ENCODE results near the gene SEC24B. TPM values are rescaled to one million over a fixed set of nuclear protein-coding genes. Genes with fewer than 3 reads are reported as not detected.

Gene SEC24B
- total RNA-seq, 1 experiment from 2014 or later, result 27.1 TPM

DNA sequence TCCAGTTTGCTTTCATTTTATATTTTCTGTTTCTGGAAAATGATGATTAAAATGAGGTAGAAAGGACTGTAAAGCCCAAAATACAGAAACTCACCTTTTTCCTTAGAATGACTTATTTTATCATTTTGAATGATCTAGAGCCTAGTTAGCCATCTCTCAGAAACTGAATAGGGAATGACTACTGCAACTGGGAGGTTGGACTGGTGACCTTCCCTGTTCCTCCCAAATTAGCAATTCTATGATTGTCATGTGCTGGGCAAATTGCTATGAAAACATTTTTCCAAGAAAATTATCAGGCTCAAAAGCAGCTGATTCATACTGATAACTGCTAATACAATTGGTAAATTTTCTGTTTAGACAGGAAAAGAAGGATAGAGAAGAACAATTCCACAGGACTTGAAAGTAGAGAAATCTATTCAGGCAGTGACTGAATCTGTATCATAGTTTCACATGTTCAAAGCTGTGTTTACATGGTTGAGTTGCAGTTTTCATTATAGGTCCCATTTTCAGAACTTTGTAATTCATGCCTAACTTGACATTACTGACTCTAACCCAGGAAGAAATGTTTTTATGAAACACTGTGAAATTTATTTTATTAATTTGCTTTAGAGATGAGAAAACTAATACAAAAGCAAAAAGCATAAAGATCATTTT is 43.4 kb upstream of the SEC24B start:
- Histone ChIP-seq H4K5ac (ENCODE audit: insufficient read length, low read depth, low read length) (no peak overlapping the region), H3K9me3 (ENCODE audit: control insufficient read depth, low read depth, low read length) (no peaks in the 10 kb centered on the region), H3K23me2 (ENCODE audit: insufficient read length, low read depth, low read length, poor library complexity, severe bottlenecking) (no peaks in the 10 kb centered on the region), H2BK15ac (ENCODE audit: low read depth, low read length) (no peak overlapping the region), H3K4ac (ENCODE audit: low read depth, low read length) (no peak overlapping the region), H3K14ac (ENCODE audit: insufficient read depth, low read length) (no peak overlapping the region), H4K20me1 (ENCODE audit: control insufficient read depth, insufficient read depth, insufficient read length) (no peaks in the 10 kb centered on the region), H3K23ac (ENCODE audit: insufficient read length, low read depth, low read length) (no peak overlapping the region), H3K4me2 (ENCODE audit: insufficient read depth, insufficient read length, low read length) (no peak overlapping the region), H2BK12ac (ENCODE audit: insufficient read length, low read depth, low read length) (no peak overlapping the region), H3K18ac (ENCODE audit: insufficient read length, low read depth, low read length) (no peak overlapping the region), H3K79me1 (ENCODE audit: insufficient read depth, low read depth, low read length, poor library complexity, severe bottlenecking) (no peaks in the 10 kb centered on the region), H3K27me3 (ENCODE audit: insufficient read depth, low read length) (no peaks in the 10 kb centered on the region), H3K9ac (ENCODE audit: extremely low read depth, insufficient read length, low read length) (no peak overlapping the region), H2AK5ac (ENCODE audit: insufficient read length, low read length) (no peak overlapping the region), H2BK120ac (ENCODE audit: low read depth, low read length, poor library complexity, severe bottlenecking) (no peak overlapping the region), H2AFZ (ENCODE audit: low read length) (no peak overlapping the region), H2BK20ac (ENCODE audit: low read depth, low read length, poor library complexity, severe bottlenecking) (no peak overlapping the region), H3K79me2 (ENCODE audit: insufficient read depth, low read length) (no peaks in the 10 kb centered on the region), H3K4me1 (ENCODE audit: insufficient read depth, low read length) (peaks cover 3% of the 10 kb centered on the region), H4K8ac (replicated peaks; ENCODE audit: insufficient read length, low read depth, low read length) (no peak overlapping the region), H4K91ac (ENCODE audit: insufficient read length, low read depth, low read length) (no peak overlapping the region), H3K27ac (ENCODE audit: insufficient read length, low read depth, low read length) (no peak overlapping the region), H3T11ph (ENCODE audit: low read length) (no peak overlapping the region), H3K56ac (ENCODE audit: insufficient read length, low read depth, low read length) (no peak overlapping the region), H2BK5ac (ENCODE audit: insufficient read length, low read length) (no peak overlapping the region)
- Mint-ChIP-seq H3K4me3 (no peak overlapping the region), H3K36me3 (ENCODE audit: insufficient read depth in 1 of 3, low read depth in 3 of 3) (no peaks in the 10 kb centered on the region; a peak in 1 of 7 replicates), H3K4me1 (peaks cover 12 to 28% of the 10 kb centered on the region in 2 experiments), H3K9me3 (no peaks in the 10 kb centered on the region), H3K27ac (no peak overlapping the region), H3K27me3 (ENCODE audit: low read depth) (no peaks in the 10 kb centered on the region; the same call in 1 of the 2 replicates)
- DNase-seq, result no peak
- no peak for TF ChIP-seq CTCF (conservative IDR thresholded peaks at IDR 0.05)

Measured in H9 (cell line).